ENCODE data around the gene TRAK2.

The TRAK2 gene

DNA sequence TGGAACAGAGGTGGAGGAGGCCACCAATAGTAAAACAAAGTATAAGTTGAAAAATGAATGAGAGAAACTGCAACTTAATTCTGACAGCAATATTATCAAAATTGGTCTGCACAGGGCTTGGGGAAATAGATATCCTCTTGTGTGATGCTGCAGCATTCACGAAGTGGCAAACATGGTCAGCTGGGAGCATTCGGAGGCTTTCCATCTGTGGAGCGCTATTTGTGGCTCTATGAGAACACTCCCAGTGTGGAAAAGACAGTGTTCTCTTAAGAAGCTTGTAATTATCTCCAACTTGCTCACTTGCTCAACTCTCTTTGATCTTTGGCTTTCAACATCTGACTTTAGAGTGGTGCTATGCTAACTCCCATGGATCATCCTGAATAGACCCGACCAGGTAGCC, 91.0 kb downstream of the TRAK2 start:
- FAIRE-seq = no peak

- FAIRE-seq = no peak
Measured at GRCh38 chr2:201358684-201359083, 92.6 kb downstream of the TRAK2 start.

DNA sequence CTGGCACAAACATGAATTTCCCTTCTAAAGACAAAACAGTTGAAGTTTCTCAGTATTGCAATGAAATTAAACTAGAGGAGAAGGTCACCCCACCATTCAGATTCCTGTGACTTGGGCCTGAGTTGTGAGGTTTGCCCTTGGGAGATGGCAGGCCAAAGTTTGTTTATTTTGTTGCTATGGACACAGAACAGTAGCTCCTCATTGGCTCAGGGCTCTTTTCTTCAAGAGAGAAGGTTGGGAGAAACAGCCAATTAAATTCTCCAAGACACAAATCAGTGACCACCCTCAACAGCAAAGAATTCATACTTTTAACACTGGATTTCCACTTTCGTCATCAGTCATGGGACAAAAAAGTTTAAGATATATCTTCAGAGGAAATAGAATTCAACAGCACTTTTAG, 94.0 kb downstream of the TRAK2 start, which contains the start of gene FLACC1:
Gene FLACC1 (minus strand): TSS at position 125 of the 400 bp plus-strand sequence. CDS start 5,941 bp downstream, outside the sequence.
- no peak for FAIRE-seq

DNA sequence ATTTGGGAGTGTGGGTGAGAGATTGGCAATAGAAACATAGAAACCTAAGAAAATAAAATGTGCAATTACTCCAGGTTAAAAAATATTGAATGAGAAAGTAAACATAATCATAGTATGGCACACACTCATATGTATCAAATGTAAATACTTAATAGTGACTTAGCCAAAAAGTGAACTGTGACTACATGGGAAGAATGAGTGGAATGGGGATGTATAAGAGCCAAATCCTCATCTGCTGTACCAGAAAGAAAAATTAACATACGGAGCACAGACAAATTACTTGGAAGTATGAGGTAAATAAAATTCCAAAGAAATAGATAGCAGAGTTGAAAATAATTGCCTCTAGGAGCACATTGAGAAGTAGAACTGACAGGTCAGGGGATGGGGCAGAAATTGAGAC, 98.1 kb downstream of the TRAK2 start:
- FAIRE-seq = no peak

- FAIRE-seq = no peak
Measured at GRCh38 chr2:201350879-201351278, 100.4 kb downstream of the TRAK2 start.

GRCh38 chr2:201349601-201350000, 101.7 kb downstream of the TRAK2 start:
- no peak for FAIRE-seq

DNA sequence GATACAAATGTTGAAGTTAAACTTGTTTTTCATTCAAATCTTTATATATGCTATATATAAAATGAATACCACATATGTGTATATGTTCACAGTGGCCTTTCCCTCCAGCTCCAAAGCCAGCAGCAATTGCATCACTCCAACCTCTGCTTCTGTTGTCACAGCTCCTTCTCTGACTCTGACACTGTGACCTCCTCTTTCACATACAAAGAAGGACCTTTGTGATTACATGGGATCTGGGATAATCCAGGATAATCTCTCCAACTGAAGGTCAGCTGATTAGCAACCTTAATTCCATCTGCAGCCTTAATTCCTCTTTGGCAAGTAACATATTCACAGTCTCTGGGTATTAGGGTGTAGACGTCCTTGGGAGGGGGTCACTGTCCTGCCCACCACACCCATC, 102.5 kb downstream of the TRAK2 start:
- FAIRE-seq = no peak

DNA sequence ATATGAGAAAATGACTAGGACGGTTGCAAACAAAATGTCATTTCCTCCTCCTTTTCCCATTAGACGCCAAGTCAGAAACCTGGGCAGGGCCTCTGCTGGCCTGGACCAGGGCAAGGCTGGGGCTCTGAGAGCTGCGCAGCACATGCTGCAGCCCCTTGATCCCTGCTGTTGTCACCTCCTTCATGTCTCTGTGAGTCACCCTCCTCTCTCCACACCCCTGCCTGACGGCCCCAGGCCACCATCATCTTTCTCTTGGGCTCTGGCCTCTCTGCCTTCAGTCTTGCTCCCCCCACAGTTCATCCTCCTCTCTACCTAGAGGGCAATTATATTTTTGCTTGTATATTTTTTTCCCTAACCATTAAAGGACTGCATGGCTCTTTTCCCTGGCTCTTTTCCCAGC, 104.1 kb downstream of the TRAK2 start:
- FAIRE-seq = no peak

DNA sequence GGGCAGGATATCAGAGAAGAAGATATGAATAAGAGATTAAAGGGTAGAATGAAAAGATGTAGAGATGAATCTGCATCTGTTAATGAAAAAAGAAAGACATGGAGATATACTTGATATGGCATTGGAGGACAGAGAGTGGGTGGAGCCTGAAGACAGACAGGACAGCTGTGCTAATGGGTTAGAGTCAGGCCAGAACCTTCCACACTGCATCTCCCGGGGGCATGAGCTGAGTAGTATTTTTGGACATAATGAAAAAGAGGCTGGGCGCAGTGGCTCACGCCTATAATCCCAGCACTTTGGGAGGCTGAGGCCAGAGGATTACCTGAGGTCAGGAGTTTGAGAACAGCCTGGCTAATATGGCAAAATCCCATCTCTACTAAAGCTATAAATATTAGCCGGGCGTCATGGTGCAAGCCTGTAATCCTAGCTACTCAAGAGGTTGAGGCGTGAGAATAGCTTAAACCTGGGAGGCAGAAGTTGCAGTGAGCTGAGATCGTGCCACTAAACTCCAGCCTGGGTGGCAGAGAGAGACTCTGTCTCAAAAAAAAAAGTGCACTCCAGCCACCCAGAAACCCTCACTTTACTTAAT, 105.5 kb downstream of the TRAK2 start:
- FAIRE-seq = no peak

DNA sequence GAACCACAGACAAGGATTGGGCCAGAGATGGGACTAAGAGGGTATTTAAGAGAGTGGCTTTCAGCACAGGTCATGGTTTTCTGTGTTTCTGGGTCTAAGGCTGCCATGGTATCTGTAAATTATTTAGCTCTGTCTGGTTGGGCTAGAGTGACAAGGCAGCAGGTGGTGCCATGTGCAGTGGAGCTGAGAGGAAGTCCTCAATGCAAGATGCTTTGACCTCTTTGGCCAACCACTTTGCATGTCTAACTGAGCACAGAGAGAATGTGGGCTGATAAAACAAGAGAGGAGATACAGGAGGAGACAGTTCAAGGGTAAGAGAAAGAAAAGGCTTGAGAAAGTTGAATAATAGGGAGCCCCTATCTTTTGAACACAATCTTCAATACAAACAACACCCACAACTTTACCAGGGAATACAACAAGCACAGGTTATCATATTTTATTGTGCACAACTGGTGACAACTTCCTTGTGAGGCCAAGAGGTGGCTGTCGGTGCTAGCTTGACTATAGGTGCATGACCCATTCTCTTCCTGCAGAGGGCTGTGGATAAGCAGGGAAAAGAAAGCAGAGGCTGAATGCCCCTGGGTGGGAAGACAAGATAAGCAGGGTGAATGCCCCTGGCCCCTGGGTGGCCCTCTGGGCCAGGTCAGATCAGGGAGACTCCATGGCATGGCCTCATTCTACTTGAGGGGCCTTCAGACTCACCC, 106.4 kb downstream of the TRAK2 start:
- no peak for FAIRE-seq

DNA sequence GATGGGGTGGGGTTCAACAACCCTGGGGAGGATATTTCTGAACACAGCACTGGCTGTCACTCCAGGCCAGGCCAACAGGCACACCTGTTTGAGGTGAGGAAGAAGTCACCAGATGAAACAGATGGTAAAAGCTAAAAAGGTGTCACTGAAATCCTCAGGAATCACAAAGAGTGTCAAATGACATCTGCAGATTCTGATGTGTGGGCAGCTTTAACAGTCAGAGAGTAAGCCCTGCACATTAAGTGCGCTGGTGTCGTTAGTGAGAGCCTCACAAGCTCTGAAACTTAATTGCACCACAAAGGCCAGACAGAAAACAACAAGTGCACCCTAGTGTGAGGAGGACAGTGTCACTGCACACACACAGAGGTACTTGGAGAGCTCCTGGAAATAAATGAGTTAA, 107.7 kb downstream of the TRAK2 start:
- no peak for FAIRE-seq

GRCh38 chr2:201342923-201343322, 108.3 kb downstream of the TRAK2 start:
- no peak for FAIRE-seq

DNA sequence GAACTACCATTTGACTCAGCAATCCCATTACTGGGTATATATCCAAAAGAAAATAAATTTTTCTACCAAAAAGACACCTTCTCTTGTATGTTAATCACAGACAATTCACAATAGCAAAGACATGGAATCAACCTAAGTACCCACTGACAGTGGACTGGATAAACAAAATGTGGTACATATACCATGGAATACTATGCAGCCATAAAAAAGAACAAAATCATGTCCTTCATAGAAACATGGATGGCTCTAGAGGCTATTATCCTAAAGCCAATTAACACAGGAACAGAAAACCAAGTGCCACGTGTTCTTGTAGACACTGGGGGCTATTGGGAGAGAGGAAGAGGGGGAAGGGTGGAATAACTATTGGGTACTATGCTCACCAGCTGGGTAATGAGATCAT, 121.8 kb downstream of the TRAK2 start:
- FAIRE-seq = no peak

- no peak for FAIRE-seq
Measured at GRCh38 chr2:201327678-201328077, 123.6 kb downstream of the TRAK2 start.
